Lower leg skin (tissue), 4 donors: Measurements from ENCODE around the gene FLRT2. TPM values are rescaled to one million over a fixed set of nuclear protein-coding genes. Genes with fewer than 3 reads are reported as not detected.

Experiments
- DNase-seq, 2 donors: peaks; one replicate each; pipeline ENCODE4 v3.0.0-alpha.2; 2019; ENCODE audit warnings: low spot score in 2 of 2
- H3K4me3 ChIP-seq: fragments of 200-600 bp; sonication (generic); 2 replicates; pipeline ENCODE4 v1.5.1; 2017; ENCODE audit warnings: mild to moderate bottlenecking, low read depth; ENCODE audit not compliant: poor library complexity, severe bottlenecking
- POLR2A ChIP-seq, 2 donors: fragments of 450-650 bp; IDR thresholded peaks; one replicate each; pipeline ENCODE4 v1.6.1; 2016 to 2017; ENCODE audit warnings: antibody characterized with exemption in 2 of 2, mild to moderate bottlenecking in 1 of 2, moderate library complexity in 1 of 2
- WGBS, 2 donors: methylation state at CpG; one replicate each; pipeline ENCODE4 v1.1.5; 2018; 5-methylcytosine and 5-hydroxymethylcytosine counted together
- intact Hi-C: fragments of 100-400 bp; cut with DNase I; formaldehyde crosslinking; loops from one replicate; pipeline ENCODE4 v1.15.0; 2023; ENCODE audit warnings: low total_unique reads
- total RNA-seq, 4 donors: library from RNA; depleted of rRNA; stranded (reverse); fragments of >200 nt; gene quantifications; one replicate each; pipeline ENCODE4 v1.1.0, GENCODE V29; 2016
- TF ChIP-seq, protein P1 (sequence below), 3 donors: fragments of 450-650 bp; IDR thresholded peaks; one replicate each; pipeline ENCODE4 v1.5.1; 2016; ENCODE audit warnings: antibody characterized with exemption in 3 of 3, mild to moderate bottlenecking in 3 of 3, moderate library complexity in 2 of 3

FLRT2 gene
- total RNA-seq, 4 donors from 2014 or later, result 11.5 to 36.5 (median 28.0) TPM

- H3K4me3 ChIP-seq, result peak overlapping the region; percentile 62
- WGBS, 2 donors, result 8 to 10% methylated on average over 28 of the region's 28 CpGs
- TF ChIP-seq POLR2A (IDR thresholded peaks at IDR 0.05), result no peak
- TF ChIP-seq, protein P1, sequence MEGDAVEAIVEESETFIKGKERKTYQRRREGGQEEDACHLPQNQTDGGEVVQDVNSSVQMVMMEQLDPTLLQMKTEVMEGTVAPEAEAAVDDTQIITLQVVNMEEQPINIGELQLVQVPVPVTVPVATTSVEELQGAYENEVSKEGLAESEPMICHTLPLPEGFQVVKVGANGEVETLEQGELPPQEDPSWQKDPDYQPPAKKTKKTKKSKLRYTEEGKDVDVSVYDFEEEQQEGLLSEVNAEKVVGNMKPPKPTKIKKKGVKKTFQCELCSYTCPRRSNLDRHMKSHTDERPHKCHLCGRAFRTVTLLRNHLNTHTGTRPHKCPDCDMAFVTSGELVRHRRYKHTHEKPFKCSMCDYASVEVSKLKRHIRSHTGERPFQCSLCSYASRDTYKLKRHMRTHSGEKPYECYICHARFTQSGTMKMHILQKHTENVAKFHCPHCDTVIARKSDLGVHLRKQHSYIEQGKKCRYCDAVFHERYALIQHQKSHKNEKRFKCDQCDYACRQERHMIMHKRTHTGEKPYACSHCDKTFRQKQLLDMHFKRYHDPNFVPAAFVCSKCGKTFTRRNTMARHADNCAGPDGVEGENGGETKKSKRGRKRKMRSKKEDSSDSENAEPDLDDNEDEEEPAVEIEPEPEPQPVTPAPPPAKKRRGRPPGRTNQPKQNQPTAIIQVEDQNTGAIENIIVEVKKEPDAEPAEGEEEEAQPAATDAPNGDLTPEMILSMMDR (IDR thresholded peaks at IDR 0.05), result no peak
- intact Hi-C loops, result no loop called here
- DNase-seq, result peak in 1 of 2 donors; percentile 81
These were observed 4.7 kb downstream of the FLRT2 start for GRCh38 chr14:85534458-85535293.

GRCh38 chr14:85535321-85535720 lies 5.4 kb downstream of the FLRT2 start:
- no peak overlapping the region for H3K4me3 ChIP-seq
- no peak for TF ChIP-seq POLR2A (IDR thresholded peaks at IDR 0.05)
- TF ChIP-seq, protein P1 (IDR thresholded peaks at IDR 0.05), result no peak
- intact Hi-C loops, result no loop called here
- WGBS, 2 donors, result 51 to 57% methylated on average over 6 of the region's 6 CpGs
- no peak for DNase-seq

GRCh38 chr14:85535991-85536832 lies 6.3 kb downstream of the FLRT2 start:
- 21 to 22% methylated on average over 8 of the region's 8 CpGs for WGBS, 2 donors
- intact Hi-C loops, result no loop called here
- TF ChIP-seq POLR2A (IDR thresholded peaks at IDR 0.05), result no peak
- TF ChIP-seq, protein P1 (IDR thresholded peaks at IDR 0.05), result no peak
- DNase-seq, result no peak
- H3K4me3 ChIP-seq, result no peak overlapping the region

DNA sequence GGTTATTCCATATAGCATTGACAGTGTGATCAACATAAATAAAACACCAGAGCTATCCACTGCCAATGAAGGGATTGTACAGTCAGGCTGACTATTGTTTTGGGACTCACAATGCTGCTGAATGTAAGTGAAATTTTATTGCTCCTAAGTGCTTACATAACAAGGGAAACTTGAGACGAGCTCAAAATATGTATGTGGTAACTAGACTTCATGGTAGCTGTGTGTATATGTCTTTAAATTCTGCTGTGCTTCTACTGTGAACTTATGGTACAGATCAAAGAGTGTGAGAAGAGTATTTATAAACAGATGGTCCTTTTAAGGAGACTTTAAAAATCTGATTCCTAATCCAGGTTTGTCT lies 6.9 kb downstream of the FLRT2 start:
- intact Hi-C loops, result no loop called here
- DNase-seq, result no peak
- no peak for TF ChIP-seq POLR2A (IDR thresholded peaks at IDR 0.05)
- TF ChIP-seq, protein P1 (IDR thresholded peaks at IDR 0.05), result no peak
- 26% methylated on average over 1 of the region's 1 CpG for WGBS, 2 donors
- no peak overlapping the region for H3K4me3 ChIP-seq

DNA sequence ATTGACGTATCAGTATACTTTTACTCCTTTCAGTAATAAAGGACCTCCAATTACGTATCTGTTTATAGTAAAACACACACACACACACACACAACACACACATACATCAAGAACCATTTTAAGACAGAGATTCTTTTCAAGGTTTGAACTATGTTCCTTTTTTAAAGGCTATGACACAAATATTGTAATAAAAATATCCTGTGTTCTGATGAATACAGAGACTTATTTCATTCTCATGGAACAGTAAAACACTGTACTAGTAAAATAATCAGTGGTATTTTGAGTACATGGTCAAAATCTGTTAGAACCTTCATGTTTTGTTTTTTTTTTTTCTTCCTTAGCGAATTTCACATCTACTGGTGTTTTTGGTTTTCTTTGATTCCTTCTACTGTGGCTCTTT lies 7.6 kb downstream of the FLRT2 start:
- DNase-seq, result no peak
- no peak overlapping the region for H3K4me3 ChIP-seq
- intact Hi-C loops, result no loop called here
- WGBS, 2 donors, result 75 to 87% methylated on average over 3 of the region's 3 CpGs
- no peak for TF ChIP-seq POLR2A (IDR thresholded peaks at IDR 0.05)
- TF ChIP-seq, protein P1 (IDR thresholded peaks at IDR 0.05), result no peak
